ENCODE data around the gene B3GNT5. TPM values are rescaled to one million over a fixed set of nuclear protein-coding genes. Genes with fewer than 3 reads are reported as not detected.

The B3GNT5 gene
- total and polyA plus RNA-seq, 9 of the 15 experiments (the other 6 are each of a cell fraction or from before 2014, with no cell fraction given) = 8.8 to 23.8 (median 14.4) TPM

- intact Hi-C loops (cut with micrococcal nuclease) = no loop called here
- H3K4me2 ChIP-seq (ENCODE audit: insufficient read depth, low read length) = no peak overlapping the region
- FAIRE-seq (no peak), DNase-seq (ENCODE audit: extremely low read depth in 1 of 4, low spot score in 3 of 4) (no peak), ATAC-seq (no peak)
- H3K9ac ChIP-seq (ENCODE audit: insufficient read depth in 1 of 2, low read depth in 2 of 2, low read length in 2 of 2) = no peak overlapping the region
- H3K4me1 ChIP-seq (replicated peaks in 1 of 2; ENCODE audit: control insufficient read depth in 2 of 2, insufficient read depth in 2 of 2, low read length in 2 of 2) = peaks cover 5 to 15% of the 10 kb centered on the region in 2 experiments; a peak in 4 of 5 replicates
- H2AFZ ChIP-seq (ENCODE audit: low read depth, low read length) = no peak overlapping the region
- H3K9me3 ChIP-seq (replicated peaks; ENCODE audit: control insufficient read depth, insufficient read depth, low read depth, low read length) = no peaks in the 10 kb centered on the region
- in situ Hi-C loops (cut with MboI) = no loop called here
- H3K27me3 ChIP-seq (ENCODE audit: control insufficient read depth in 2 of 2, insufficient read depth in 2 of 2, low read length in 2 of 2) = no peaks in the 10 kb centered on the region
- WGBS (ENCODE audit: insufficient coverage, low coverage, missing lambda C conversion rate) = 42% methylated on average over 5 of the region's 5 CpGs
- no TSS peak for BruUV-seq (replicated peaks)
- H3K4me3 ChIP-seq = no peak overlapping the region
- ChIA-PET CTCF (ENCODE audit: low intra/inter-chr PET ratio) (no interaction called here), POLR2A (no interaction called here)
- TF ChIP-seq, protein P1, sequence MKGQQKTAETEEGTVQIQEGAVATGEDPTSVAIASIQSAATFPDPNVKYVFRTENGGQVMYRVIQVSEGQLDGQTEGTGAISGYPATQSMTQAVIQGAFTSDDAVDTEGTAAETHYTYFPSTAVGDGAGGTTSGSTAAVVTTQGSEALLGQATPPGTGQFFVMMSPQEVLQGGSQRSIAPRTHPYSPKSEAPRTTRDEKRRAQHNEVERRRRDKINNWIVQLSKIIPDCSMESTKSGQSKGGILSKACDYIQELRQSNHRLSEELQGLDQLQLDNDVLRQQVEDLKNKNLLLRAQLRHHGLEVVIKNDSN (CRISPR knock-in tag; IDR thresholded peaks at IDR 0.05) = peak; percentile 31; the same call in 1 of the 2 replicates
- TF ChIP-seq ZZZ3 (IDR thresholded peaks at IDR 0.05) (no peak), CHCHD3 (CRISPR knock-in tag; IDR thresholded peaks at IDR 0.05) (no peak), DPF2 (IDR thresholded peaks at IDR 0.05) (no peak), ARHGAP35 (IDR thresholded peaks at IDR 0.05; ENCODE audit: partially characterized antibody) (no peak), MEIS2 (IDR thresholded peaks at IDR 0.05; ENCODE audit: partially characterized antibody) (peak; percentile 40)
- H4K20me1 ChIP-seq (replicated peaks; ENCODE audit: control insufficient read depth, insufficient read depth, low read length) = no peaks in the 10 kb centered on the region
- H3K36me3 ChIP-seq (ENCODE audit: control insufficient read depth, insufficient read depth, low read length) = no peaks in the 10 kb centered on the region
- H3K9me1 ChIP-seq (ENCODE audit: control insufficient read depth, insufficient read depth, low read length) = no peaks in the 10 kb centered on the region
- no peak overlapping the region for H3K27ac ChIP-seq (ENCODE audit: extremely low read depth, low read depth, low read length)
- H3K79me2 ChIP-seq (ENCODE audit: control insufficient read depth, insufficient read depth, low read length) = no peaks in the 10 kb centered on the region
Observed at GRCh38 chr3:183309276-183309675, 56.2 kb downstream of the B3GNT5 start.

DNA sequence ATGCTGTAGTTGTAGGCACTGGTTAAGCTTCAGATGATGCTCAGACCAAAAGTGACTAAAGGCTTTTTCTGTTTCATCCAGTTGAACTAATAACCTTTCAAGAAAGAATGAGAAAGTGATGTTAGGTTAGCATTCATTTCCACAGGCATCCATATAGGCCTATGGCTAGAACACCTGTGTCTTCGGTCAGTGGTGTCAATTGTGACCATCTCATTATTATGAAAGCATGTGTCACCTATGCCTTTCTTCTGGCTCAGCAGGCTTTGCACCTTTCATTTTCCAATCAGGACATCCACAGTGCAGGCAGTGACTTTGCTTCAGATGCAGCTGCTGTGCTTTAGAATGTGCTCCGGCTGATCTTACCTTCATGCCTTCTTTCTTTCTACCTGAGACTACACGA, 57.9 kb downstream of the B3GNT5 start:
- in situ Hi-C loops (cut with MboI) = no loop called here
- Histone ChIP-seq H3K36me3 (ENCODE audit: control insufficient read depth, insufficient read depth, low read length) (no peaks in the 10 kb centered on the region), H3K27me3 (ENCODE audit: control insufficient read depth in 2 of 2, insufficient read depth in 2 of 2, low read length in 2 of 2) (no peaks in the 10 kb centered on the region), H3K4me1 (replicated peaks in 1 of 2; ENCODE audit: control insufficient read depth in 2 of 2, insufficient read depth in 2 of 2, low read length in 2 of 2) (peaks cover 7 to 15% of the 10 kb centered on the region in 2 experiments; a peak in 4 of 5 replicates), H4K20me1 (replicated peaks; ENCODE audit: control insufficient read depth, insufficient read depth, low read length) (no peaks in the 10 kb centered on the region), H2AFZ (ENCODE audit: low read depth, low read length) (no peak overlapping the region), H3K9me3 (replicated peaks; ENCODE audit: control insufficient read depth, insufficient read depth, low read depth, low read length) (no peaks in the 10 kb centered on the region), H3K9ac (ENCODE audit: insufficient read depth in 1 of 2, low read depth in 2 of 2, low read length in 2 of 2) (no peak overlapping the region), H3K4me2 (ENCODE audit: insufficient read depth, low read length) (no peak overlapping the region), H3K4me3 (no peak overlapping the region), H3K9me1 (ENCODE audit: control insufficient read depth, insufficient read depth, low read length) (no peaks in the 10 kb centered on the region), H3K79me2 (ENCODE audit: control insufficient read depth, insufficient read depth, low read length) (no peaks in the 10 kb centered on the region), H3K27ac (ENCODE audit: extremely low read depth, low read depth, low read length) (no peak overlapping the region)
- ChIA-PET CTCF (ENCODE audit: low intra/inter-chr PET ratio) (no interaction called here), POLR2A (interaction anchor here (1.0 to 1.9 kb wide), 5 partner anchors 9 to 23 kb away, joined by 3 to 4 read pairs (median 4); no protein-coding TSS in a partner anchor)
- 63% methylated on average over 3 of the region's 3 CpGs for WGBS (ENCODE audit: insufficient coverage, low coverage, missing lambda C conversion rate)
- ATAC-seq (no peak), DNase-seq (ENCODE audit: extremely low read depth in 1 of 4, low spot score in 3 of 4) (no peak), FAIRE-seq (no peak)
- BruUV-seq (replicated peaks) = no TSS peak
- intact Hi-C loops (cut with micrococcal nuclease) = no loop called here
- TF ChIP-seq LCOR (CRISPR knock-in tag; IDR thresholded peaks at IDR 0.05) (no peak), ZBTB26 (CRISPR knock-in tag; IDR thresholded peaks at IDR 0.05) (no peak), COPS2 (conservative IDR thresholded peaks at IDR 0.05) (no peak), PHF21A (IDR thresholded peaks at IDR 0.05; ENCODE audit: borderline replicate concordance, low read depth) (no peak), ELF1 (tag; IDR thresholded peaks at IDR 0.05) (no peak), ZNF316 (IDR thresholded peaks at IDR 0.05) (no peak), MYC (IDR thresholded peaks at IDR 0.05; ENCODE audit: low read depth, low read length) (no peak), MYC (CRISPR knock-in tag; IDR thresholded peaks at IDR 0.05; ENCODE audit: borderline replicate concordance, low read depth) (no peak), CTBP1 (IDR thresholded peaks at IDR 0.05; ENCODE audit: borderline replicate concordance) (no peak), POLR2A (conservative IDR thresholded peaks at IDR 0.05) (no peak), RBM25 (IDR thresholded peaks at IDR 0.05; ENCODE audit: low read depth, low read length, severe bottlenecking) (no peak)
